ENCODE measurements around the gene CRYBB3.
A peak's percentile ranks its signal among the peaks of the same experiment; 100 is the strongest.
"Not testable (repeated sequence)": the region's sequence is repeated elsewhere in the genome, so short reads cannot be mapped to it uniquely, and the experiment has no call there.

CRYBB3 gene

GRCh38 chr22:25176175-25176574 is 23.5 kb upstream of the CRYBB3 start:
- no peak for DNase-seq

- no peak for DNase-seq
Observed at GRCh38 chr22:25176799-25177198, 22.9 kb upstream of the CRYBB3 start.

DNA sequence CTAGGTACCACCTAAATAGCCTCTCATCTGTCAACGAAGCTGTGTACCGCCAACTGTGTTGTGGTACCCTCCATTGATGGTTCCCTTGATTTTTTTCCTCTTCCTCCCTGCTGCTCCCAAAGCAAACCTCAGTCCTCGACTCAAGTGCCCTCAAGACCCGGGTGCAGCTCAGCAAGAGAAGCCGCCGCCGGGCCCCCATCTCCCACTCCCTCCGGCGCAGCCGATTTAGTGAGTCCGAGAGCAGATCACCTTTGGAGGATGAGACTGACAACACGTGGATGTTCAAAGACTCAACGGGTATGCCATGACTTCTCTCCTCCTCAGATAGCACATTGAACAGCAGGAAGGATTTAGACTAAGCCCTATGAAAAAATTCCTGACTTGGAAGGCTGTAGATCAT is 22.4 kb upstream of the CRYBB3 start:
- no peak for DNase-seq

DNA sequence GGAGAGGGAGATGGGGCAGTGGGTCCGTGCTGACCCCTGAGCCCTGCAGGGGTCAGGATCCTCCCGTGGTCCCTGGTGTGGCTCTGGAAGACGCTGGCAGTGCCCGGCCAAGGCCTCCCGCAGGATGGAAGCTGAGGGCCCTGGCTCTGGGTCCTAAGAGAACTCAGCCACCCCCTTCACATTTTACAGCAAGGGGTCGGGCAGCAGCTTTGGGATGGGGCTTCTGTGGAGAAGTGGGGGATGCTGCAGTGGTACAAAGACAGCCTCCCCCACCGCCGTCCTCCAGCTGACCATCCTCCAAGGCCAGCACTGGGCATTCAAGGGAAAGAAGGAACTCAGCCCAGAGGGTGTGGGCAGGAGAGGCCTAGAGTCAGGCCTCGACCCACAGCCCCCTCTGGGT is 21.8 kb upstream of the CRYBB3 start:
- no peak for DNase-seq

GRCh38 chr22:25178348-25178747 is 21.3 kb upstream of the CRYBB3 start:
- not testable (repeated sequence) for DNase-seq

DNA sequence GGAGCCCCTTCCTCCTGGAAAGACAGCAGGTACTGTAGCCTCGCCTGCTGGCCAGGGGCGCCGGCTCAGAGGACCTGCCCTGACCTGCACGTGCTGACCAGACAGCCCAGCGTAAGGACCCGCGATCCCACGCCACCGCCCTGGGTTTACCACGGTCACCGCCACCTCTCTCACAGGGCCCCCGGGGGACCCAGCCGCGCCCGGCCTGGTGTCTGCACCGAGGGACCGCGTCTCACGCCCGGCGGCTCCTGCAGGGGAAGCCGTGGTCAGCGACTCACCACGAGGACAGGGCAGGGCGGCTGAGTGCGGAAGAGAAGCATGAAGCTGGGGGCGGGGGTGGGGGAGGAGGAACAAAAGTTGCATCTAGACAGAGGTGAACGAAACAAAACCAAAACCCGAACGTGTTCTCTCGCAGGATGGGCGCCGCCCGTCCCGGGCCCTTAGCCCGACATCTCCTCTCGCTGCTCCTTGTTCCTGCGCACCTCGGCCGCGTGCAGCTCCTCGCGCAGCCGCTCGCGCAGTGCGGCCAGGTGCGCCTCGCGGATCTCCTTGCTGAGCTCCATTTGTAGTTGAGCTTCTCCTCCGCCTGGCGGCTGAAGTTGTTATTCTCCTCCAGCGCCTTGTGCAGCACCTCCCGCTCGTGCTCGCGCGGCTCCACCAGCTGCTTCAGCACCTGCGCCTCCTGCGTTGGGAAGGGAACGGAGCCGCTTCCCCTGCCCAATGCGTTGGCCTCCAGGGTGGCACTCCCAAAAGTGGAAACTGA is 20.6 kb upstream of the CRYBB3 start:
- DNase-seq, result not testable (repeated sequence)

DNA sequence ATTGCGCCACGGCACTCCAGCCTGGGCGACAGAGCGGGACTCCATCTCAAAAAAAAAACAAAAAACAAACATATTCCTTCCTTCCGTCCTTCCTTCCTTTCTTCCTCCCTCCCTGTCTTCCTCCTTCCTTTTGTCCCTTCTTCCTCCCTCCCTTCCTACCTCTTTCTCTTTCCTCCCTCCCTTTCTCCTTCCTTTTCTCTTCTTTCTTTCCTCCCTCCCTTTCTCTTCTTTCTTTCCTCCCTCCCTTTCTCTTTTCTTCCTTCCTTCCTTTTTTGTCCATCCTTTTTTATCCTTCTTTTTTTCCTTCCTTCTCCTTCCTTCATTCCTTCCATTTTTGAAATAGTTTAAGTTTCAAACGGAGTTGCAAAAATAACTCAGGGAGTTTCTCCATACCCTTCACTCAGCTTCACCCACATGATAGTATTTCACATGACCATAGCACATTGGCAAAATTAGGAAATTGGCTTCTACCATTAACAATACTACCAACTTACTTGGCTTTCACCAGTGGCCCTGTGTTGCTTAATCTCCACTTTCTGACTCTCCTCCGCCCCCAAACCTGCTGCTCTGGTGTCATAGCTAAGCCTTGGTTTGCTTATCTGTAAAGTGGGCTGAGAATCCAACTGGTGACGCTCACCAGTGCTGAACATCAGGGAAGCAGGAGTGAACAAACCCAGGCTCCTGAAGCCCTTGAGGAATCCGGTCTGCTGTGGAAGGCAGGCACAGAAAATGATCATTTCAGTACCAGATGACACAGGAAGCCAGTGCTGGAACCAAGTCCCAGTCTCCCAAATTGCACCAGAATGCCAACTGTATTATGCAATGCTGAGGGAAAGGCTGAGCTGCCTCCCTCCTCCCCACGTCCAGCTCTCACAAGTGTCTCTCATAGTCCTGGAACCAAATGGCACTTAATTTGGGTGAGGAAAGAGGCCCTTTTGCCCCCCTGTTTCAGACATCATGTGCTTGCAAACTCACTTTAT is 17.2 kb upstream of the CRYBB3 start:
- no peak for DNase-seq

GRCh38 chr22:25183949-25184619 is 15.6 kb upstream of the CRYBB3 start:
- DNase-seq, result no peak

- DNase-seq, result no peak
Observed at GRCh38 chr22:25186140-25186539, 13.5 kb upstream of the CRYBB3 start.

DNA sequence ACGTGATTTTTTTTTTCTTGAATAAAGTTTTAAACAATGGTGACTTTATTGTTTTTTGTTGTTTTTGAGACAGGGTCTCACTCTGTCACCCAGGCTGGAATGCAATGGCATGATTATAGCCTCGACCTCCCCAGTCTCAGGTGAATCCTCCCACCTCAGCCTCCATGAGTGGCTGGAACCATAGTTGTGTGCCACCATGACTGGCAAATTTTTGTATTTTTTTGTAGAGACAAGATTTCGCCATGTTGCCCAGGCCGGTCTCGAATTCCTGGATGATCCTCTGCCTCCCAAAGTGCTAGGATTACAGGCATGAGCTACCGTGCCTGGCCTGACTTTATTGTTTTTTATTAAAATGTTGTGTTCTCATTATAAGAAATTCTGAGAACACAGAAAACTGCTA is 12.2 kb upstream of the CRYBB3 start:
- no peak for DNase-seq

DNA sequence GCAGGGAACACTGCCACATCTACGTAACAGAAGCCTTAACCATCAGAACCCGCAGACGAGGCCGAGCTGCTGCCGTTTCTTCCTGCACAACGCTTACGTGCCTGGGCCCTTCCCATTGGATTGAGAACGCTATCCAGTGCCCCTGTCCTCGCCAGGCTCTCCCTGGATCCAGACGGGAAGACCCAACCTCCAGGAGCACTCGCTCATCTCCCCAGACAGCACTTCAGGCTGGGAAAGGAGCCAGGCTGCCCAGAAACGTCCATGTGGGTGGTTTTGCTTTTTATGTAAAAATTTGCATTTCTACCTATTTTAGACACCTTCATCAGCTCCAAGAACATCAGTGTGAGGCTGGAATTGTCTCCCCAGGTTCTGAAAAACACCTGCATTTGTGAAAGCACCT is 7.3 kb upstream of the CRYBB3 start:
- no peak for DNase-seq

DNA sequence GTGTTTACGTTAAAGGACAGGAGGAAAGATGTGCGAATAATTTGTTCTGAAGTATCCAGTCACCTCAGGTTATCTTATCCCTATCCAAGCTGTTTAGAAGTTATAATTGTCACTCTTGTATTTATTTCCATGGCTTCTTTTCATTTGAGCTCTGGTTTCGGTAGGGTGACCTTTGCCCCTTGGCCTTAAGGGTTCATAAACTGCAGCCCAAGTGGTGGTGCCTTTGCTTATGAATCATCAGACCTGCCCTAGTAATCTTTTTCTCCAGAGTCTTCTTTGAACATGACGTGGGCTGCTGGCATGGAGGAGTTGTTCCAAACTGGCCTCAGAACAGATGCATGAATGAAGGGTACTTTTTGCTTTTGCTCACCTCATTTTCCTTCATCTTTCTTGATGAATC is 6.5 kb upstream of the CRYBB3 start:
- no peak for DNase-seq

GRCh38 chr22:25193548-25193947 is 6.1 kb upstream of the CRYBB3 start:
- DNase-seq, result no peak

GRCh38 chr22:25196326-25196725 is 3.3 kb upstream of the CRYBB3 start:
- no peak for DNase-seq

GRCh38 chr22:25197340-25197739 is 2.3 kb upstream of the CRYBB3 start:
- no peak for DNase-seq

- no peak for DNase-seq
Observed at GRCh38 chr22:25200967-25201366, 1.3 kb downstream of the CRYBB3 start.

DNA sequence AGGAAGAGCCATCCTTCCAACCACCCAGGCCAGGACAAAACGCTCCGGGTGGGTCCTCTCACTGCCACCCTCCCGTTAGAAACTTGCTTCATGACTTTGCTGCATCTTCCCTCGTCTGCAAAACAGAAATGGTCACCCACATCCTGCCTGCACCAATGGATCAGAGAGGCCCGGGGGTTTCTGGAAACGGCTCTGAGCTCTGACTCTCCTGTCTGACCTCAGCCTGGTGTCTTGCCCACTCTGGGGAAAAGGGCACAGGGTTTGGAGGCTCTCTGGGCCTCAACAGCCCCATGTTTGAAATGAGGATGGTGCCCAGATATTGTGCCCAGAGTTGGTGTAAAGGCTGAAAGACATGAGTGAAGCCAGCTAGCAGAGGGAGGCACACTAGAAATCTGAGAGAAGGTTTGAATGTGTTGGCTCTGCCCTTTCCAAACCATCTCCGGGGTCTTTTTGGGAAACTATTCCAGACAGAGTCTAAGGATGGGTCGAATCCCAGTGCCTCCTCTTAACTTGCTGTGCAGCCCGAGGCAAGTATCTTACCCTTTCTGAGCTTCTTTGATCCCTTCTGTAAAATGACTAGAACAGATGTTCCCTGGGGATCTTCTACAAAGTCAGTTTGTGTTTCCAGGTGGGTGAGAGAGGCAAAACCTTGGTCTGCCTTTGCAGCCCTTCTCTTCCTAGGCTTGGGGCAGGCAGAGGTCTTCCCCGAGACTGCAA is 2.1 kb downstream of the CRYBB3 start:
- DNase-seq, result no peak

GRCh38 chr22:25202290-25202921 is 2.7 kb downstream of the CRYBB3 start:
- peak; percentile 48 for DNase-seq

DNA sequence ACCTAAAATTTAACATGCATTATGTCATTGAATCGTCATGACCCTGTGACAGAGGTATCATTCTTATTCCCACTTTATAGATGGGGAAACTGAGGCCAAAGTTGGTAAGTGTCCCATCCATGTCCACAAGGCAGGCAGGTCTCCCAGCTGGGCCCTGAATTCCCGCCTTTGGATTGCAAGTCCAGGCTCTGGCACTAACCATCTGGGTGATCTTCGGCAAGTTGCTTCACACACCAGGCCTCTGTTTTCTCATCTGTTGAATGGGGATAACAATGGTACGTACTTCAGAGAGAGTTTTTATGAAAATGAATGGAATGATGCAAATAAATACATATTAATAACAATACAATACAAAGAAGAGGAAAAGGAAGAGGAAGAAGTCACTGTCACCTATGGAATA is 3.4 kb downstream of the CRYBB3 start:
- DNase-seq, result no peak

DNA sequence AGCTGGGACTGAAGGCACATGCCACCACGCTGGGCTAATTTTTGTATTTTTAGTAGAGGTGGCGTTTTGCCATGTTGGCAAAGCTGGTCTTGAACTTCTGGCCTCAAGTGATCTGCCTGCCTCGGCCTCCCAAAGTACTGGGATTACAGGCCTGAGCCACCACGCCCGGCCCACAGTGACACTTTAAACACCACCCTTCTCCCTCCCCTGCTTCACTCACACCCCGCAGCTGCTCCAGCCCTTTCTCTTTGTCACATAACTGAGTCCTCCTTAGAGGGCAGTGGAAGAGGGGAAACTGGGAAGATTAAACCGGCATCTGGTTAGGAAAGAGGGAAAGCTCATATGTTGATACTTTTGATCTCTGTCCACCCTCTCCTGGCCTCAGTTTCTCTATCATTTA is 4.9 kb downstream of the CRYBB3 start:
- DNase-seq, result not testable (repeated sequence)

GRCh38 chr22:25205847-25206246 is 6.2 kb downstream of the CRYBB3 start:
- DNase-seq, result no peak

DNA sequence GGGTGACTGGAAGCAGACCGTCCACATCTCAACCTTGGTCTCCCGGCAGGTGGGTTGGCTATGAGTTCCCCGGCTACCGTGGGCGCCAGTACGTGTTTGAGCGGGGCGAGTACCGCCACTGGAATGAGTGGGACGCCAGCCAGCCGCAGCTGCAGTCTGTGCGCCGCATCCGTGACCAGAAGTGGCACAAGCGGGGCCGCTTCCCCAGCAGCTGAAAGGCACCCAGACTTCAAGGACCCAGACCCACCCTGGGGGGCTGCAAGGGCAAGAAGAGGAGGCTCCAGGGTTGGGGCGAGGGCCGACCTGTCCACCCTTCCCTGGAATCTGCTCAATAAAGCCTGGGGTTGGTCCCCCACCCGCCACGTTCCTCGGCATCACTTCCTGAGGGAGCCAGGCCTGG is 7.3 kb downstream of the CRYBB3 start:
- DNase-seq, result no peak
